ENCODE data around the gene MRRF.
A peak's percentile ranks its signal among the peaks of the same experiment; 100 is the strongest.

MRRF gene

DNA sequence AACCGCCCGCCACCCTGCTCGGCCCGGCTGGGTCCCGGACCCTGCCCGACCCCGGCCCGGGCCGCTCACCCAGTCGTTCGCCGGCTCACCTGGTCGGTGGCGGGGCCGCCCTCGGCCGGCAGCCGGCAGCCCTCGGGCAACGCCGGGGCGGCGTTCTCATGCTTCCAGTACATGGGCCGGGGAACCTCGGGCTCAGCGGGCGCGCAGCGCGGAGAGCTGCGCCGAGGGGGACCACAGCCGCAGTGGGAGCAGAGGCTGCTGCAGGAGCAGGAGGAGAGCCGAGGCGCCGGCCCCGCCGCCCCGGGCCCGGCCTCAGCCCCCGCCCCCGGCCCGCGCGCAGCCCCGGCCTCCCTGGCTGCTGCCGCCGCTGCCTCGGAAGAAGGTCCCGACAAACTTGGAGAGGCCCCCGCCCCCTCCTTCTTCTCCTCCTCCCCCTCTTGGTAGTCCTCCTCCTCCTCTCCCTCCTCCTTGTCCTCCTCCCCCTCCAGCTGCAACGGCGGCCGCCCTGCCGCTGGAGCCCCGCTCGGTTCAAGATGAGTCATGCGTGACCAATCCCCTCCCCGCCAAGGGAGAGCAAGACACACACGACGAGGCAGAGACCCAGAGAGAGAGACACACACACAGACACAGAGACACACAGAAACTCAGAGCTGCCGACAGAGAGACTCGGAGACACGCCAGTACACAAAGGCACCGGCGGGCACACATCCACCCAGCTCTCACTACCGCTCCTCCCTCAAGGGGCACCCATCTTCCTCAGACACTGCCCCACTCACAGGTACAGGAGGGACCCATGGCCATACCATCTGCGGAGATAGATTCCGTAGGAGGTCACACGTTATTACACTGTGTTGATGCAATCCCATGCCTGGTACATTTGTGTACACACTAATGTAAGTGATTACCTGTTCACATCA, 35.9 kb upstream of the MRRF start, which contains the start of gene LHX6:
Gene LHX6 (minus strand): TSS at position 390 of the 917 bp plus-strand sequence. CDS start 217 bp downstream, at position 173.
- DNase-seq, result no peak

DNA sequence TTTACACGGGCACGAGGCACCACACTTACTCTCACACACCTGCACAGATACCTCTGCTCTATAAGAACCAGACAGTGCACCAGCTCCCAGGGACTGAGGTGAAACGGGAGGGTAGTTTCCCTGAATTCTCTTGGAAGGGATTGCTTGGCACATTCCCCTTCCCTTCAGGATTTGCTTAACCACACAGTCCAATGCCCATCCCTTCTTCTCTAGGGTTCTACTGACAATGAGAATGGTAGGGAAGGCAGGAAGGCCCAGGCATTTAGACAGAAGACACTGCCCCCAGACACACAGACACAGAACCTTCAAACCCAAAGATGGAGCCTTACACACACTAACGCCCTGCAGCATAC, 35.2 kb upstream of the MRRF start:
- no peak for DNase-seq

DNA sequence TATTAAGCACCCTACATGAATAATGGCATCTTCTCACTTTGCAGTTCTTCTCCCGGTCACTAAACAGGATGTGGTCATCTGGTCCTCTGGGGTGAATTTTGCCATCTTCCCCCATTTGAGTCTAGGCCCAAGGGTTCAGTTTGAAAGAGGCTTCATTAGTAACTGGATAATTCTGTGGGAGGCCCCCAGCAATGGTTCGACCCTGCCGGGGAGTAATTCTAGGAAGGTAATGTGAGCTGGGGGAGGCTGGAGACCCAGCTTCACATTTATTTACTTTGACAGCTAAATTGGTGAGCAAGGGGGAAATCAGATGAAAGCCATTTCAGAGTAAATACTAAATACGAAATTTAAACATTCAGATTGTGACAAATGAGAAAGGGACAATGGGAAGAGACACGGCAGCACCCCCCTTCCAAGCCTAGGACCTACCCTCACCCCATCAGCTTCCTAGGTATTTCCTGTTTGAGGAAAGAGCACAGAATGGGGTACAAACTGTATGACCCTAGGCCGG, 31.8 kb upstream of the MRRF start:
- no peak for DNase-seq

DNA sequence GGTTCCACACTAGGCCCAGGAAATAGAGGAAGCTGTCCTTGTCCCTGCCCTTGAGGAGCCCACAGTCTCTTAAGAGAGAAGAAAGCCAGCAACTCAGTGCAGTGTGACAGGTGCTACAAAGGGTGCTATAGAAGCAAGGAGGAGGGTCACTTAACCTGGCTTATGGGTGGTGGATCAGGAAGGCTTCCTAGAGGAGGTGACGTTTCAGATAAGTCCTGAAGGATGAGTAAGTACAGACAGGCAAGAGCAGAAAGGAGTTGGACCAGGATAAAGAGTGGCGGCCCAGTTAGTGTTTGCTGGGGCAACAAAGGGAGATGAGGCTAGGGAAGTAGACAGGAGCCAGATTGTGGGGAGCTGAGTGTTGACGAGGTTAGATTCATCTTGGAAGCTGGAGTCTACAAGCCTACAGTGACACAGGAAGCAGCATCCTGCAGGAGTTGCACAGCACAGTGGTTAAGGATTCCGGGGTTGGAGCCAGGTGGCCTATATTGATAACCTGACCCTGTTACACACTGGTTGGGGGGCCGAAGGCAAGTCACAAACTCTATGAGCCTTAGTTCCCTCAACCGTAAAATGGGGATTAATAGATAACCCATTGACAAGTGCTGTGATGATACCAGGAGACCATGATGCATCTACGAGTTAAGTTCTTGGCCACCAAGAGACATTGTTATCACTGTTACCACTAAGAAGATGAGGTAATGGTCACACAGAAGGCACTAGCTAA, 30.5 kb upstream of the MRRF start:
- DNase-seq, result no peak

DNA sequence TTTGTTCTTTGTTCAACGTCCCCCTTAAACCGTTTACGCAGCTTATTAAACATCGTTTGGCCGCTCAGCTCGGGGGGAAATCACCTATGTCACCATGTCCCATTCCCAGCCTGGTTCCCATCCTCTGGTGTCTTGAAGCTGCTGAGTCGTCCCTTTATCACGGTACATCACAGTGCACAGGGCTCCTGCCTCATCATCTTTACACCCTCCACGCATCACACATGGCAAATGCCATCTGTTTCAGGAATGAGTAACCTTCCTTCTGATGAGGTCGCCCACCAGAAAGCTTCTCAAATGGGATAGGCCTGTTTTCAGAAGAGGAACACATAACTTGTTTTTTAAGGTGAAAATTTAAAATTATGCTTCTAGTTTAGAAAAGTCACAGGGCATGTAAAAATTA, 28.0 kb upstream of the MRRF start:
- DNase-seq, result no peak

DNA sequence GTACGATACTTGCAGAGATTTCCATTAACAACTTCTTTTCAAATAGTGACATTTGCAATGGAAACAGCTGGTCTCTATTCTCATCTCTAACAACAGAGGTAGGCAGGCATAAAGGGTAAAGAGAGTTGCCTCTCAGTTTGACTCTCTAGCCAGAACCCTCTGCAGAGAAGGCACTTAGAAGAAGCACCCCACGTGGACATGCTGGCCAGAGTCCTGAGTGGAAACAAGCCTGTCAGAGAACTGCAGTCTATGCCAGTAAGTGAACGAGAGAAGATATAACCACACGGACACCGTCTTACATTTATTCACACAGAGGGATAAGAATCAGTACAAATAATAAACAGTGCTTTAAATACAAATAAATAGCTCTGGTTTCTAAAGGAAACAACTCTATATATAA, 25.0 kb upstream of the MRRF start:
- no peak for DNase-seq

DNA sequence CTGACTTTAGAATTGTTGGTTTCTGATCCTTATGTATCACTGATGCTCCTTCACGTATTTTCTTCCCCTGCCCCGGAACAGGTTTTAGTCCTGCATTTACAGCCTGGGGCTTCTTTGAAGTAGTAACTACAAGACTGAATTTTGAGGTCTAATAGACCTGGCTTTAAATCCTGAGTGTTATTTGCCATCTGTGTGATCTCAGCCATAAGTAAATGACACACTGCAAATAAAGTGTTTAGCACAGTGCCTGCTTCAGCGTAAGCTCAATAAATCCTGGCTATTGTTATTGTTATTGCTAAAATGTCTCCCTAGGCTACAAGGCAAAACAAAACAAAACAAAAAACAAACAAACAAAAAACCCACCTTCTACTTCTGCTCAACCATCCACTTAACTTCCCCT, 20.3 kb upstream of the MRRF start:
- DNase-seq, result no peak

DNA sequence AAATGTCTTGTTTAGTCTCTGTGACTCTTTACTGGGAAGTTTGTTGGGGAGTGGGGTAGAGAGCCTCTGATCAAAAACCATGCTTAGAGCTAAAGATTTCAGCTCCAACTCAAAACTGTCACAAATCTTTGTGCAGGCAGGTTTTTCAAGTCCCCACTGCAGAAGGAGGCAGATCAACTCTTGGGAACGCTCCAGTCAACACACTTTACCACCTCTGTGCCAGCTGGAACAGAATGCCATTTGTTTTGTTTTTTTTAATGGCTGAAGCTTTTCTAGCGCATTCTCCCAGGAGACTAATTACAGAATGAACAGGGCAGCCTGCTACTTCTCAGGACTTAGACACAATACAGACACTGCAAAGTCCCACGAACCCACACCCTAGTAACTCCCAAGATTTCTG, 18.0 kb upstream of the MRRF start:
- DNase-seq, result no peak

DNA sequence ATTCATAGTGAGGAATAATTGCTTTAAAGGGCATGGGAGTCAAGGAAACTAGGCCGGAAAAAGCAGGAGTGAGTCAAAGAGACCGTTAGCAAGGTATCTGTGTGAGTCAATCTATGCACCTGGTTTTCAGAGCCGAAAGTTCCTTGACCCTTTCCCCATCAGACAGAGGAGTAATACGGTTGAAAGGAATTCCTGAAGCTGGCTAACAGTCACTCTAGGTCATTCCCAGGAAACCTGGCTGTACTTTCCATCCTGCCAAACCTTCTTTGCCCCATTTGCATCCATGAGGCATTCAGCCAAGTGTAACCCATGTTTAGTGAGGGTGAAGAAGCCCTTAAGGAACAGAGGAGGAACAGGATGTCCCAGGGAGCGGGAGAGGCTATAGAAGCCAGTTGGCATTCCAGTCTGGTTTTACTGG, 16.2 kb upstream of the MRRF start:
- DNase-seq, result no peak

DNA sequence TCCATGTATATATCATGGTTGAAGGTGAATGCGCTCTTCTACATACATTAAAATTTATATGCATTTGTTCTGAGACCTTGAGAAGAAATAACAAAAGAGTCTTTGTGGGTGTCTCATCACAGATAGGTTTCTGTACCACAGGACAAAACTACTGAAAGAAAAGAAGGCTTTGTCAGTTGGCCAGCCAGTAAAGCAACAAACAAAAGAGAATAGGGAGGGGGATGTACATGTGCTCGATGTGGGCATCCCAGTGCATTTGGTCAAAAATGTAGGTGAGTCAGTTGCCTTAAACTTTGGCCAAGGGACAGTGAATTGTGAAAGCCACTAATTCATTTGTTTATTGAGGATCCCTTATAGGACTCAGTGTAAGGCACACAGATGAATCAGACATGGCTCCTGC, 13.3 kb upstream of the MRRF start:
- DNase-seq, result no peak

DNA sequence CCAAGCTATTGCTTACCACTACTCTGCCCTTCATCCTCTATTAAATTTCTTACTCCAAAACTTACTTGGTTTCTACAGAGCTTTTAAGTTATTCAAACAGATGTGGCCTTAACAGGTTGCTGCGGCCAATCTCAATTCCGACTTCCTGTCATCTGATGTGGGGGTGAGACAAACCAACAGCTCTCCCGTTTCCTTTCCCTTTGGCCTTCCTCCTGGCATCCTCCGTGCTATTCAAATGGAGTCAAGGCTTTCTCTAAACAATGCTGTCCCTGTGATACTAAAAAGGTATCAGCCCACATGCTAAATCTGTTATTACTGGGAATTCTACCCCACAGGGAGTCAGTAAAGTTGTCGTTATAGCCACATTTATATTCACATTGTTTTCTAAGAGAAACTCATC, 11.9 kb upstream of the MRRF start:
- DNase-seq, result no peak

DNA sequence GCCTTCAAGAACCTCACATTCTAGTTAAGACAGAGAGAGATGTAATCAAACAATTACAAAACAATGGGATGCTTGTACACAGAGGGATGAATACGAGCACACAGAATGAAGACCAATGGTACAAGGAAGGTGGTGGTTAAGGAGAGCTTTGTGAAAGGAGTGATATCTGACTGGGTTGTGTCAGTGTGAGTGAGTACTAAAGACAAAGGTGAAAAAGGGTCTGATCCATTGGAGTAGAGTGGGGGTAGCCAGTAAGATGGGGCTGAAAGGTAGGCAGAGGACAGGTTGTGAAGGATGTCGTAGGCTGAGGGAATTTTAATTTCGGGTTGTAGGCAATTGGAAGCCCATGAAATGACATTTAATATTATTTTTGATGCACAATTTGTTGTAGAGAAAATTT, 9.9 kb upstream of the MRRF start:
- DNase-seq, result no peak

DNA sequence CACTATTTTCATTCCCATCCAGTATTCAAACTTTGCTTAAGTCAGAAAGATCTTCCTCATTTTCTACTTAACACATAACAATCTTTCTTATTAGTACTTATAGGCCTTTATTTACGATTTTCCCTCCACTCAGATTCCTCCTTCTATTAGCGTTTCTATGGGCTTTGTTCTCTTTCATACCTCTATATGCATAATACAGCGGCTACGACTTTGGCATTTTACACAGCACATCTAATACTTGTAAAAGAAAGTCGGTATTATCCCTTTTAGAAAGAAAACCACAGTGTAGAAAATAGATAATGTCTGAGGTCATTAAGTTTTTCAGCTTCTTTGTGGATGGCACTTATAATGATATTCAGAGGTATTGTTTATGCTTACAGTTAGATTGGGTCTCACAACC, 8.5 kb upstream of the MRRF start:
- no peak for DNase-seq

DNA sequence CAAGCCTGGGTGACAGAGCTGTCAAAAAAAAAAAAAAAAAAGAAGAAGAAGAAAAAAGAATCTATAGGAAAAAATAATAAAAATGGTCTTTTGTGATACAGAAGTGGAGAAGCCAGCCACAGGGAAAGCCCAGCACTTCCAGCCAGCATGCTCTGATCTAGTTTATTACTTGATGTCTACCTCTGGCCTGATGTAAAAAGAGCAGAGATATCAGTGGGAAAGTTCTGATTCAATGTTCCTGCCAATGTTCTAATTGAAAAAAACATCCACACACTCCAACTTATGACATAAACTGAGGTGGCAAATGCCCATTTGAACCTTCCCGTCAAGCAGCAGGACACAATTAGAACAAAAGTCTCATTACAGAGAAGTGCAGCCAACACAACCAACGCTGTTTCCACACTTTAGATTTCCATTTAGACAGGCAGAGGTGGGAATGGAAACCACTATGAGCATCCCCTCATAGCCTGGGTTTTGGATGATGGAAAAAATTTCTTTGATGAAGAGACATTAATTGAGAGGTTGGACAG, 5.7 kb upstream of the MRRF start:
- no peak for DNase-seq

DNA sequence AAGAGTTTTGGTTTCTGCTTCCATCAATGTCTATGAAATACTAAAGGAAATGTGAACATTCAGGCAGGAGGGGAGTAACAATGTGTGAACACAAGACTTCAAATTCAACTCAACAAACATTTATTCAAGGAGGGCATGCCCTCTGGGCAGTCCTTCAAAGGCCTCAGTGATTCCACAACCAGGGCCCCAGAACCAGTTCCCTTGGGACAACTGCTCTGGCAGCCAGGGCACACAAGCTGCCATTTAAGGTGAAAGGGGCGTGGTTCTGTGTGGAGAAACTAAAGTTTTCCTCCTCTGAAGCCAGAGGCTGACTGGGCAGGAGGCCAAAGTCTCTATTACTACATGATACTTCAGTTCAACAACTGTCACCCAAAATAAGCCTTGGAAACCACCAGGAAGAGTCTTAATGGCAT, 3.2 kb upstream of the MRRF start:
- DNase-seq, result no peak

DNA sequence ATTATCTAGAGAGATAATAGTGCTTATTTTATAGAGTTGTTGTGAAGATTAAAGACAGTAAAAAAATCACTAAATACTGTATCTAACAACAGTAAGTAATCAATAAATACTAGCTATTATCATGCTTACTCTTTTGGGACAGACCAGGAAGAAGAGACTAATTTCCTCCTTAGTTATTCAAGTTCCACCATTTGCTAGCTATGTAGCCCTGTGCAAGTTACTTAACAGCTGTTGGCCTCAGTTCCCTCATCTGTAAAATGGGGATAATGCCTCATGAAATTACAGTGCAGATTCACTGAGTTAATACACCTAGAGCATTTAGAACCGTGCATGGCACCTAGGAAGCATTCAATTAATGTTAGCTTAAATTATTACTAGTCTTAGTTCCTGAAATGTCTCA, 2.6 kb upstream of the MRRF start:
- DNase-seq, result no peak

DNA sequence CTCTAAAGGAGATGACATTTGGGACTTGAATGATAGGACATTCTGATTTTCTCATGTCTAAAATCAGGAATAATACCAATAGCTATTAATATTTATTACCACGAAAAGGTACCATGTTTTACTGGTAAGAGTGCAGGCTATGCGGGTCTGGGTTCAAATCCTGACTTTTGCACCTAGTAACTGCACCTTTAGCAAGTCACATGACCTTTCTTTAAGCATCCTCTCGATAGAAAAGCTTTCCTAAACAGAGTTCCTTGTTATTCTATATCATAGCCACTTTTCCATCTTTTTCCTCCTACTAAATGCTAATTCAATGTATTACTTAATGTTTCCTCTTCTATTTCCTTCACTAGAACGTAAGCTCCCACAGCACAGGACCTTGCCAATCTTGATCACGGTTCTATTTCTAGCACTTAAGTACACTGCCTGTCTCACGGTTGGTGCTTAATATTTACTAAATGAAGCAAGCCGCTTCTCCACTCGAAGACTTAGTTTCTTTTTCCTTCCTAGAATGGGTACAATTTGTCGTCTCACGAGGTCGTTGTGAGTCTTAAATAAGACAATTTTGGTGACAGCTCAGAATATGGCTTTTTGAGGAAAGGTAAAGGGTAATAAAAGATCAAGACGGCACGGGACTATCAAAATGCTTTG, 858 bp upstream of the MRRF start:
- DNase-seq, result no peak

DNA sequence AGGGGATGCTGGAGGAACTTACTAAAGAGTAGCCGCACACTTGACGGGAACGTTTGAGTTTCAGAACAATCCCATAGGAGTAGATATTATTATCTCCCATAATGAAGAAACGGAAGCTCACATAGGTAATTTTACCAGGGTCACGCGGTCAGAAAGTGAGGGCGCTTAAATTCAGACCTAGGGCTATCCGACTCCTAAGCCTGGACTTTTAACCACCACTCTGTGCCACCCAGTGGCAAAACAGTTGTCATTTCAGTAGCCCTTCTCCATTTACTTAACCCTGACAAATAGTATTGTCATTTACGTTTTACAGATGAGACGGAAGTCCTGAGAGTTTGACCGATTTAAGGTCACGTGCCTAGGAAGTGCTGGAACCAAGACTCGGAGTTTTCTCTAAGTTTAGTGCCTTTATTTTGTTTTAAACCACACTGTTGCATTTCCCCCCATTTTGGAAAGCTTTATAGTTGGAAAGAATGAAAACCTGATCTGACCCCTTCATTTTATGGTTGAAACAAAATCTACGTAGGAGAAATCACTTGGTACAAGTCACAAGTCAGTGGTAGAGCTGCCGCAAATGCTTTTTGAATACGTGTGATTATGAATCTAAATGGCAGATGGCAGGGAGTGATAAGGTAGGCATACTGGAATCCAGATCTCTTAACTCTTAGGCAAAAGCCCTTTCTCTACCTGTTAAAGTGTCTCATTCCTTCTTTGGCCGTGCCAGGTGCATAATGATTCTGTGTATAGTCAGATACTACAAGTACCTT, 650 bp downstream of the MRRF start:
- DNase-seq, result peak; percentile 7

DNA sequence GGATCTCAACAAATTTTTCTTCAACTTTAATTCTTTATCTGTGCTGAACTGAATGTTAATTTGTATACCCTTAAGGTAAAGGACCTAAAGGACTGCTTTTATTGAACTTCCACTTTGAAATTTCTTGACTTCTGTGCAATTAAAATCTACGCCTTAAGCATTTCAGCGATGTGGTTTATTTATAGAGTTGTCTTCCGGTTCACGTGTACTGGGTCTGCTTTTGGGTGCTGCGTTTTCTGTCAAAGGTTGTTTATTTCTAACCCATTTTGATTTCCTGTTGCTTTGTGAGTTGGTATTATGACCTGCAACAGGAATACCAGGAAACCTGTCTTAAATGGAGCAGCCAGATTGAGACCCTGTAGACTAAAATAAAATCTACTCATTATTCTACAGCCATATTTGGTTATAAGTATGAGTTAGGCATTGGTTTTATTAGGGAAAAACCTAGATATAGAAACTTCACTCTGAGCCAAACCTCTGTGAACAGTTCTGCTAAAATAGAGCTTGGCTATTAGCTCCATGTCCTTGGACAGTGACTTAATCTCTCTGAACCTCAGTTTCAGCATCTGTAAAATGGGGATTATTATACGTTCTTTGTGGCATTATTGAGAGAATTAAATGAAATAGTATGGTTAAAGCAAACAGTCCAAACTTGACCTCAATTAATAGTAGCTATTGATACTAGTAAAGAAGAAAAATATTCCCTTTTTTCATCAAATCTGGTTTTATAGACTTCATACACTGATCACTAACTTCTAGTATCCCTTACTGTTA, 3.5 kb downstream of the MRRF start:
- DNase-seq, result no peak

DNA sequence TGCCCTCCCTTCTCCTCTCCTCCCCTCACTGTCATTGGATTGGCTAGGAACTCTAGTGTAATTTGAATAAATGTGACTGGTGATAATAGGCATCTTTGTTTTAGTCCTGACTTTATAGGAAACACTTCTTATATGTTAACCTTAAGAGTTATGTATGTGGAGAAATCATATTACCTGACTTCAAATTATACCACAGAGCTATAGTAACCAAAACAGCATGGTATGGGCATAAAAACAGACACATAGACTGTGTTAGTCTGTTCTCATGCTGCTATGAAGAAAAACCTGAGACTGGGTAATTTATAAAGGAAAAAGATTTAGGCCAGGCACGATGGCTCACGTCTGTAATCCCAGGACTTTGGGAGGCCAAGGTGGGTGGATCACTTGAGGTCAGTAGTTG, 9.4 kb downstream of the MRRF start:
- no peak for DNase-seq

DNA sequence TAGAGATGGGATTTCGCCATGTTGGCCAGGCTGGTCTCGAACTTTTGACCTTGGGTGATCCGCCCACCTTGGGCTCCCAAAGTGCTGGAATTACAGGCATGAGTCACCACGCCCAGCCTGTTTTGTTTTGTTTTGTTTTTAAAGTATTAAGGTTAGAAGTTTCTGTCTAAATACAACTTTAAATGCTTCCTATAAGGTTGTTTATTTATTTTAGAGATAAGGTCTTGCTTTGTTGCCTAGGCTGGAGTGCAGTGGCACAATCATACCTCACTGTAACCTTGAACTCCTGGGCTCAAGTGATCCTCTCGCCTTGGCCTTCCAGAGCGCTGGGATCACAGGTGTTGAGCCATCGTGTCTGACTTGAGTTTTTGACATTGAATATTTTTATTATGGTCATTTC, 11.4 kb downstream of the MRRF start:
- no peak for DNase-seq

Measured in kidney glomerular epithelial cell (primary cell).